Measurements from ENCODE around the gene CMIP.
"Not testable (repeated sequence)": the region's sequence is repeated elsewhere in the genome, so short reads cannot be mapped to it uniquely, and the experiment has no call there.

The CMIP gene

DNA sequence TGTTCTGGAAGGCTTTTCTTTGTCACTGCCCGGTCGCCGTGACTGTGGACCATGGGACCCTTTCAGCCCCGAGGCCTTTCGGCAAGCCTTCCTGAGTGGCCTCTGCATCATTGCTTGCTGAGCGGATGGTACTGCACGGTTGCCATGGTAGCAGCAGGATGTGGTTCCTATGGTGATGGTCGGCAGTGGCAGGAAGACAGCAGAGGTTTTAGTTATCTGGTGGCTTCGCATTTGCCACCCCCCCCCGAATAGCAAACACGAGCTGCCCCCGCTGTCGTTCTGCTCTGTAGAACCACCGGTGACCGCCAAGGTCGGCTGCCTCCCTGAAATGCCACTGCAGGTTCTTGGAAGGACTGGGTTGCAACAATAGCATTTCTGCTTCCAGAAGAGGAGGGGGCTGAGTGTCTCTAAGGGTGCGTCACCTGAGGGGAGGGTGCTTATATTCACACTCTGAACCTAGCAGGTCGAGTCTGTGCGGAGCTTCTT, 76.6 kb downstream of the CMIP start:
- Mint-ChIP-seq H3K4me1 (peaks cover under 1% of the 10 kb centered on the region), H3K36me3 (ENCODE audit: low read depth) (no peaks in the 10 kb centered on the region), H3K4me3 (no peak overlapping the region), H3K27me3 (ENCODE audit: low read depth) (no peaks in the 10 kb centered on the region), H3K9me3 (no peaks in the 10 kb centered on the region), H3K27ac (peak overlapping the region in 1 of 3 experiments; percentile 4)
- TF ChIP-seq, protein P1, sequence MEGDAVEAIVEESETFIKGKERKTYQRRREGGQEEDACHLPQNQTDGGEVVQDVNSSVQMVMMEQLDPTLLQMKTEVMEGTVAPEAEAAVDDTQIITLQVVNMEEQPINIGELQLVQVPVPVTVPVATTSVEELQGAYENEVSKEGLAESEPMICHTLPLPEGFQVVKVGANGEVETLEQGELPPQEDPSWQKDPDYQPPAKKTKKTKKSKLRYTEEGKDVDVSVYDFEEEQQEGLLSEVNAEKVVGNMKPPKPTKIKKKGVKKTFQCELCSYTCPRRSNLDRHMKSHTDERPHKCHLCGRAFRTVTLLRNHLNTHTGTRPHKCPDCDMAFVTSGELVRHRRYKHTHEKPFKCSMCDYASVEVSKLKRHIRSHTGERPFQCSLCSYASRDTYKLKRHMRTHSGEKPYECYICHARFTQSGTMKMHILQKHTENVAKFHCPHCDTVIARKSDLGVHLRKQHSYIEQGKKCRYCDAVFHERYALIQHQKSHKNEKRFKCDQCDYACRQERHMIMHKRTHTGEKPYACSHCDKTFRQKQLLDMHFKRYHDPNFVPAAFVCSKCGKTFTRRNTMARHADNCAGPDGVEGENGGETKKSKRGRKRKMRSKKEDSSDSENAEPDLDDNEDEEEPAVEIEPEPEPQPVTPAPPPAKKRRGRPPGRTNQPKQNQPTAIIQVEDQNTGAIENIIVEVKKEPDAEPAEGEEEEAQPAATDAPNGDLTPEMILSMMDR (IDR thresholded peaks at IDR 0.05; ENCODE audit: unreplicated experiment in 3 of 3): no peak

DNA sequence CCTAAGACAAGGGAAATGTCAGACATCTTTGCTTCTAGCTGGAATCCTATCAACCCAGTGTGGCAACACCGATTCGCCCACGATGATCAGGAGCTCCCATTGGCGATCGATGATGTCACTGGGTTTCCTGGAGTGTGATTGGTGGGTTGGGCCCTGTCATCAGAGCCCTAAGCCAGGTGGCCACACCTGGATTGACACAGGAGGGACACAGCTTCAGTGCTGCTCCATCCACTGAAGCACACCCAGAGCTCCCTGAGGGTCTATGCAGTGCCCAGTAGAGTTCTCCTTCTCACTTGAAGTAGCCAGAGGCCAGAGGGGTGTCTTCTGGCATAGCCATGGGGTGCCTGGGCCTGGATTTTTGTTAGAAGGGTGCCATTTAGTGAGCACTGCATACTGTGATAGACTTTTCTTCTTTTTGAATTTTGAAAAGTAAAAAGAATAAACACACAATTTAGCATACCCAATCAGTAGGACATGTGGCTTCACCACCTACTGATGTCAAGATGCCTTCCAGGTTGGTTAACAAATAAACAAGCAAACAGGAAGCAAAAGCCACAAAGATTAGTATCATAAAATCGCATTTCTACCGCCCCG, 77.6 kb downstream of the CMIP start:
- Mint-ChIP-seq H3K9me3 (peaks cover 3% of the 10 kb centered on the region), H3K36me3 (ENCODE audit: low read depth) (peaks cover 6% of the 10 kb centered on the region), H3K4me3 (no peak overlapping the region), H3K27me3 (ENCODE audit: low read depth) (no peaks in the 10 kb centered on the region), H3K4me1 (peaks cover 7% of the 10 kb centered on the region), H3K27ac (peak overlapping the region in 1 of 3 experiments; percentile 4)
- TF ChIP-seq, protein P1 (IDR thresholded peaks at IDR 0.05; ENCODE audit: unreplicated experiment in 3 of 3): no peak

DNA sequence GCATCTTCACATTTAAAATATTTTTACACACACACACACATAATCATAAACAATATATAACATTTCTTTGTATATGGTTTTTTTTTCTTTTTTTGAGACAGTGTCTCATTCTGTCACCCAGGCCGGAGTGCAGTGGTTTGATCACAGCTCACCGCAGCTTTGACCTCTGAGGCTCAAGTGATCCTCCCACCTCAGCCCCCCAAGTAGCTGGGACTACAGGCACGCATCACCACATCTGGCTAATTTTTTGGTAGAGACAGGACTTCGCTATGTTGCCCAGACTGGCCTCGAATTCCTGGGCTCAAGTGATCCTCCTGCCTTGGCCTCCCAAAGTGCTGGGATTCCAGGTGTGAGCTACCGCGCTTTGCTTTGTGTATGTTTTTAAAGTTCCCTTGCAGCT, 78.2 kb downstream of the CMIP start:
- peaks cover 10% of the 10 kb centered on the region for H3K36me3 Mint-ChIP-seq (ENCODE audit: low read depth)
- peaks cover 12% of the 10 kb centered on the region for H3K4me1 Mint-ChIP-seq
- H3K27me3 Mint-ChIP-seq (ENCODE audit: low read depth); H3K4me3 Mint-ChIP-seq; H3K9me3 Mint-ChIP-seq; H3K27ac Mint-ChIP-seq: not testable (repeated sequence)

DNA sequence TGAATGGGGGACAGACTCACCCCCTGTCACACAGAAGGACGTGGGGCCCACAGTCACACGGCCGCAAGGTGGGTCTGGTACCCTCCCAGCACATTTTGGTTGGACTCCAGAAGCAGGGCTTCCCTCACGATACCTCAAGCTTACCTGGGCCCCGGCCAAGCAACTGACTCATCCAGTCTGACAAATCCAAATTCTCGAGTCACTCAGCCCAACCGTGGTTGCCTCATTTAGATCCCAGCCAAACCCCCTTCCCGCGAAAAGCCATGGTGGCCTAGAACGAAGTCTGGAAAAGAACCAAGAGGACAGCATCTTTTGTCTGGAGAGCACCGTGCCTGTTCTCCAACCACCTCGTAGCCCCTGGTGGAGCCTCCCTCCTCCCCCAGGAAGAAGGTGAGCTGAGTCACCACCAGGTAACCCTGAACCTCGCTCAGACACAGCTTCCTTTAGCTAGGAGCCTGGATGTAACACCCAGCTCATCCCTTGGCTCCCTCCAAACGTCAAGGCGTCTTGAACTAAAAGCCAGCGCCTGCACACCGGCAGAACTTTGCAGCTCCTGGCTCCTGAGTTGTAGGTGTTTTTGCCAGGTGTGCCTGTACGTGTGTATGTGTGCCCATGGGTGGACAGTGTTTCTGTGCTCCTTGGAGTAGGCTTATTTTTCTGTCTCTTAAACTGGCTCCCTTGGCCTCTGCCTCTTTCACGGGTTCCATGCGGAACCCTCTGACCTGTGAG, 78.9 kb downstream of the CMIP start:
- Mint-ChIP-seq H3K9me3 (peaks cover 3% of the 10 kb centered on the region), H3K4me3 (no peak overlapping the region), H3K36me3 (ENCODE audit: low read depth) (peaks cover 15% of the 10 kb centered on the region), H3K27me3 (ENCODE audit: low read depth) (no peaks in the 10 kb centered on the region), H3K27ac (no peak overlapping the region), H3K4me1 (peaks cover 12% of the 10 kb centered on the region)
- TF ChIP-seq, protein P1 (IDR thresholded peaks at IDR 0.05; ENCODE audit: unreplicated experiment in 3 of 3): no peak

DNA sequence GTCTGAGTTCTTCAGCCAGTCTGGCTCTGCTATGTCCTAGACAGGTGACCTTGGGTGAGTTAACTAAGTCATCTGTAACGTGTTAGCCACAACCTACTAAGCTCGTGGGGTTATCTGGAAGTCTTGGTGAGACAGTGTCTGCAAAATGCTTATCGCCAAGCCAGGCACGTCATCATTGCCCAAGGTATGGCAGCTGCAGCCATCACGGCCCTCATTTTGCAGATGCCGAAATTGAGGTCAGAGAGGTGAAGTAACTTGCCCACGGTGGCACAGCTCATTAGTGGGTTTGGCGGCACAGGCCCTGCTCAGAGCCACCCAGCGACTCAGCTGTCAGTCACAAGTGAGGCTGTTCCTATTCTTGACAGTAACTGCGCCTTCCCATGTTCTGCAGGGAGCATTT, 79.8 kb downstream of the CMIP start:
- H3K9me3 Mint-ChIP-seq: peaks cover 9% of the 10 kb centered on the region
- peaks cover 12% of the 10 kb centered on the region for H3K4me1 Mint-ChIP-seq

DNA sequence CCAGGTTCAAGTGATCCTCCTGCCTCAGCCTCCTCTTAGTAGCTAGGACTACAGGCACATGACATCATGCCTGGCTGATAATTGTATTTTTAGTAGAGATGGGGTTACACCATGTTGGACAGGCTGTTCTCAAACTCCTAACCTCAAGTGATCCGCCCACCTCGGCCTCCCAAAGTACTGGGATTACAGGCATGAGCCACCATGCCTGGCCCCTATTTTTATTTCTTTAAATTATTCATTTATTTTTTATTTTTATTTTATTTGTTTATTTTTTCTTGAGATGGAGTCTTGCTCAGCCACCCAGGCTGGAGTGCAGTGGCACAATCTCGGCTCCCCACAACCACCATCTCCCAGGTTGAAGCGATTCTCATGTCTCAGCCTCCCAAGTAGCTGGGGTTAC, 80.3 kb downstream of the CMIP start:
- H3K27me3 Mint-ChIP-seq (ENCODE audit: low read depth); H3K9me3 Mint-ChIP-seq; H3K27ac Mint-ChIP-seq; H3K4me3 Mint-ChIP-seq: not testable (repeated sequence)
- Mint-ChIP-seq H3K4me1 (peaks cover 12% of the 10 kb centered on the region), H3K36me3 (ENCODE audit: low read depth) (peaks cover 25% of the 10 kb centered on the region)

More for the DNA sequence above, 79.8 kb downstream of the CMIP start:
- peaks cover 23% of the 10 kb centered on the region for H3K36me3 Mint-ChIP-seq (ENCODE audit: low read depth)
- no peak overlapping the region for H3K27ac Mint-ChIP-seq
- TF ChIP-seq, protein P1 (IDR thresholded peaks at IDR 0.05; ENCODE audit: unreplicated experiment in 3 of 3): no peak
- H3K4me3 Mint-ChIP-seq: no peak overlapping the region
- H3K27me3 Mint-ChIP-seq (ENCODE audit: low read depth): no peaks in the 10 kb centered on the region

DNA sequence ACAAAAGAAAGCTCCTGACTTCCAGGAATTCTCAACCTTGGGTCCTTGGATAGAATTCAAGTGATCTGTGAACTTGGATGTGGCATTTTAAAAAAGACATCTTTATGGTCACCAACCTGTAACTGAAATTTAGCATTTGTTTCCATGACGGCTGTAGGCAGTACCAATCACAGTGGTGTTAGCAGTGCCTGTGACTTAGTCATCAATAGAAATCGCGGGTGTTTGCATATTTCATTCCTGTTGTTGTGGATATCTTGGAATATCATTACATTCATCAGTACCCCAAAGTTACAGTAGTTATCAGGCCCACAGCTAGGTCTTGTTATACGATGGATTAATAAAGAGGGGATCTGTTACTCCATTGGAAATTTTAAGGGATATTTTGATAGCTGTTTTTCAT, 81.6 kb downstream of the CMIP start:
- TF ChIP-seq, protein P1 (IDR thresholded peaks at IDR 0.05; ENCODE audit: unreplicated experiment in 3 of 3): no peak
- H3K4me1 Mint-ChIP-seq: peaks cover 21% of the 10 kb centered on the region
- H3K4me3 Mint-ChIP-seq: no peak overlapping the region
- peaks cover 13% of the 10 kb centered on the region for H3K9me3 Mint-ChIP-seq
- peak overlapping the region in 2 of 3 experiments; percentile 21 to 48 for H3K27ac Mint-ChIP-seq
- peaks cover 34% of the 10 kb centered on the region for H3K36me3 Mint-ChIP-seq (ENCODE audit: low read depth)
- H3K27me3 Mint-ChIP-seq (ENCODE audit: low read depth): no peaks in the 10 kb centered on the region
